GM18520 (cell line): ENCODE measurements around the gene ACACB.
A peak's percentile ranks its signal among the peaks of the same experiment; 100 is the strongest.

ENCODE experiments used
- ATAC-seq: cut with Tn5 transposase; IDR thresholded peaks from one replicate; pipeline ENCODE4 v1.9.1; 2021; ENCODE audit not compliant: unreplicated experiment

ACACB gene

GRCh38 chr12:109115758-109116610, at the start of gene ACACB:
ACACB (plus strand) TSS chr12:109116587; CDS start chr12:109139406, 22,819 bp downstream.
- ATAC-seq, result no peak

GRCh38 chr12:109069307-109070271, 46.8 kb upstream of the ACACB start:
- no peak for ATAC-seq

- no peak for ATAC-seq
Measured at GRCh38 chr12:109074866-109075265, 41.5 kb upstream of the ACACB start.

- ATAC-seq, result no peak
Measured at GRCh38 chr12:109082751-109083150, 33.6 kb upstream of the ACACB start.

GRCh38 chr12:109084425-109084824, 32.0 kb upstream of the ACACB start:
- no peak for ATAC-seq

GRCh38 chr12:109085590-109085989, 30.8 kb upstream of the ACACB start:
- ATAC-seq, result no peak

- no peak for ATAC-seq
Measured at GRCh38 chr12:109087250-109087649, 29.1 kb upstream of the ACACB start.

- no peak for ATAC-seq
Measured at GRCh38 chr12:109088818-109089217, 27.6 kb upstream of the ACACB start.

- ATAC-seq, result no peak
Measured at GRCh38 chr12:109089683-109090082, 26.7 kb upstream of the ACACB start.

GRCh38 chr12:109092497-109093021, 23.8 kb upstream of the ACACB start:
- ATAC-seq, result no peak

- peak; percentile 62 for ATAC-seq
Measured at GRCh38 chr12:109093022-109093918, 23.1 kb upstream of the ACACB start, which contains the start of gene ALKBH2. ALKBH2 (minus strand) TSS chr12:109093472; CDS start chr12:109092786, 686 bp downstream.

- no peak for ATAC-seq
Measured at GRCh38 chr12:109097140-109097434, 19.3 kb upstream of the ACACB start.

- ATAC-seq, result peak; percentile 82
Measured at GRCh38 chr12:109097435-109098182, 18.8 kb upstream of the ACACB start, which contains the start of gene UNG. UNG (plus strand) TSS chr12:109097597; CDS start chr12:109097680, 83 bp downstream.

- ATAC-seq, result peak; percentile 10
Measured at GRCh38 chr12:109098183-109098604, 18.2 kb upstream of the ACACB start.

GRCh38 chr12:109098651-109099050, 17.7 kb upstream of the ACACB start:
- no peak for ATAC-seq

- ATAC-seq, result no peak
Measured at GRCh38 chr12:109099431-109100020, 16.9 kb upstream of the ACACB start.

- ATAC-seq, result no peak
Measured at GRCh38 chr12:109100741-109101140, 15.6 kb upstream of the ACACB start.

GRCh38 chr12:109102491-109102890, 13.9 kb upstream of the ACACB start:
- no peak for ATAC-seq

GRCh38 chr12:109105176-109105575, 11.2 kb upstream of the ACACB start:
- ATAC-seq, result no peak
